Measurements from ENCODE around the gene RET.

RET gene

GRCh38 chr10:43055991-43056567 is 20.8 kb upstream of the RET start:
- H3K9me3 ChIP-seq (ENCODE audit: control insufficient read depth, insufficient read depth, low read length) = no peaks in the 10 kb centered on the region
- H3K79me2 ChIP-seq (ENCODE audit: control insufficient read depth, low read length) = no peaks in the 10 kb centered on the region
- H3K27ac ChIP-seq (ENCODE audit: low read depth, low read length) = no peak overlapping the region

GRCh38 chr10:43056568-43057011 is 20.3 kb upstream of the RET start:
- TF ChIP-seq EZH2phosphoT487 (IDR thresholded peaks at IDR 0.05; ENCODE audit: borderline replicate concordance, low read length) (no peak), CTCF (IDR thresholded peaks at IDR 0.05; ENCODE audit: low read depth, low read length, poor library complexity, severe bottlenecking) (no peak)
- Histone ChIP-seq H4K20me1 (ENCODE audit: control insufficient read depth, insufficient read depth, low read depth, low read length) (no peaks in the 10 kb centered on the region), H3K79me2 (ENCODE audit: control insufficient read depth, low read length) (no peaks in the 10 kb centered on the region), H3K27ac (ENCODE audit: low read depth, low read length) (no peak overlapping the region), H3K9me2 (replicated peaks; ENCODE audit: control insufficient read depth, low read length) (no peaks in the 10 kb centered on the region), H3F3A (ENCODE audit: control insufficient read depth, insufficient read depth) (no peaks in the 10 kb centered on the region), H3K4me3 (ENCODE audit: low read length) (no peak overlapping the region), H3K9me3 (ENCODE audit: control insufficient read depth, insufficient read depth, low read length) (no peaks in the 10 kb centered on the region), H3K4me2 (ENCODE audit: low read length) (no peak overlapping the region), H3K27me3 (ENCODE audit: control insufficient read depth, low read length) (no peaks in the 10 kb centered on the region; the same call in 1 of the 2 replicates), H3K36me3 (ENCODE audit: control insufficient read depth, low read length) (no peaks in the 10 kb centered on the region), H3K4me1 (ENCODE audit: control insufficient read depth, low read length) (no peaks in the 10 kb centered on the region)

More at GRCh38 chr10:43055991-43056567, 20.8 kb upstream of the RET start:
- no peaks in the 10 kb centered on the region; the same call in 1 of the 2 replicates for H3K27me3 ChIP-seq (ENCODE audit: control insufficient read depth, low read length)
- no peak overlapping the region for H3K4me2 ChIP-seq (ENCODE audit: low read length)
- no peaks in the 10 kb centered on the region for H4K20me1 ChIP-seq (ENCODE audit: control insufficient read depth, insufficient read depth, low read depth, low read length)
- TF ChIP-seq CTCF (IDR thresholded peaks at IDR 0.05; ENCODE audit: low read depth, low read length, poor library complexity, severe bottlenecking) = no peak
- TF ChIP-seq EZH2phosphoT487 (IDR thresholded peaks at IDR 0.05; ENCODE audit: borderline replicate concordance, low read length) = no peak
- H3K36me3 ChIP-seq (ENCODE audit: control insufficient read depth, low read length) = no peaks in the 10 kb centered on the region
- H3K4me1 ChIP-seq (ENCODE audit: control insufficient read depth, low read length) = no peaks in the 10 kb centered on the region
- H3K4me3 ChIP-seq (ENCODE audit: low read length) = no peak overlapping the region
- no peaks in the 10 kb centered on the region for H3K9me2 ChIP-seq (replicated peaks; ENCODE audit: control insufficient read depth, low read length)
- H3F3A ChIP-seq (ENCODE audit: control insufficient read depth, insufficient read depth) = no peaks in the 10 kb centered on the region

GRCh38 chr10:43057231-43057711 is 19.6 kb upstream of the RET start:
- Histone ChIP-seq H3K27ac (ENCODE audit: low read depth, low read length) (no peak overlapping the region), H3K4me1 (ENCODE audit: control insufficient read depth, low read length) (no peaks in the 10 kb centered on the region), H3K9me3 (ENCODE audit: control insufficient read depth, insufficient read depth, low read length) (no peaks in the 10 kb centered on the region), H4K20me1 (ENCODE audit: control insufficient read depth, insufficient read depth, low read depth, low read length) (no peaks in the 10 kb centered on the region), H3K79me2 (ENCODE audit: control insufficient read depth, low read length) (no peaks in the 10 kb centered on the region), H3F3A (ENCODE audit: control insufficient read depth, insufficient read depth) (no peaks in the 10 kb centered on the region), H3K4me3 (ENCODE audit: low read length) (no peak overlapping the region), H3K36me3 (ENCODE audit: control insufficient read depth, low read length) (no peaks in the 10 kb centered on the region), H3K27me3 (ENCODE audit: control insufficient read depth, low read length) (no peaks in the 10 kb centered on the region; the same call in 1 of the 2 replicates), H3K4me2 (ENCODE audit: low read length) (no peak overlapping the region), H3K9me2 (replicated peaks; ENCODE audit: control insufficient read depth, low read length) (no peaks in the 10 kb centered on the region)
- TF ChIP-seq CTCF (IDR thresholded peaks at IDR 0.05; ENCODE audit: low read depth, low read length, poor library complexity, severe bottlenecking) (no peak), EZH2phosphoT487 (IDR thresholded peaks at IDR 0.05; ENCODE audit: borderline replicate concordance, low read length) (no peak)

Data from DOHH2 (cell line).